ENCODE data around the gene RDH13.

The RDH13 gene

GRCh38 chr19:55097864-55098715 lies 35.1 kb upstream of the RDH13 start:
- TF ChIP-seq GABPA (IDR thresholded peaks at IDR 0.05; ENCODE audit: low read depth), result no peak
- TF ChIP-seq SPI1 (IDR thresholded peaks at IDR 0.05; ENCODE audit: borderline replicate concordance, low read depth), result peak; percentile 79; the same call in 1 of the 2 replicates
- peak; percentile 63 for TF ChIP-seq POLR2AphosphoS5 (IDR thresholded peaks at IDR 0.05; ENCODE audit: low read depth)
- DNase-seq (ENCODE audit: low read depth in 1 of 2, low spot score in 1 of 2), result peak; percentile 41 to 91
- H3K4me3 ChIP-seq (replicated peaks; ENCODE audit: insufficient read depth, low read length), result no peak overlapping the region
- H3K27me3 ChIP-seq (ENCODE audit: insufficient read depth, poor library complexity, severe bottlenecking), result no peaks in the 10 kb centered on the region
- peak overlapping the region; percentile 34 for H3K27ac ChIP-seq (replicated peaks)

- DNase-seq (ENCODE audit: low read depth in 1 of 2, low spot score in 1 of 2), result no peak
- H3K27ac ChIP-seq (replicated peaks), result no peak overlapping the region
- H3K4me3 ChIP-seq (replicated peaks; ENCODE audit: insufficient read depth, low read length), result no peak overlapping the region
- TF ChIP-seq CTCF (IDR thresholded peaks at IDR 0.05; ENCODE audit: insufficient read depth, low read length) (no peak), SPI1 (IDR thresholded peaks at IDR 0.05; ENCODE audit: borderline replicate concordance, low read depth) (no peak), REST (IDR thresholded peaks at IDR 0.05; ENCODE audit: insufficient replicate concordance, low read depth) (no peak), POLR2AphosphoS5 (IDR thresholded peaks at IDR 0.05; ENCODE audit: low read depth) (no peak), GABPA (IDR thresholded peaks at IDR 0.05; ENCODE audit: low read depth) (no peak)
- H3K27me3 ChIP-seq (ENCODE audit: insufficient read depth, poor library complexity, severe bottlenecking), result no peaks in the 10 kb centered on the region
Measured at GRCh38 chr19:55096061-55096701, 33.2 kb upstream of the RDH13 start.

- no peak for DNase-seq (ENCODE audit: low read depth in 1 of 2, low spot score in 1 of 2)
- TF ChIP-seq CTCF (IDR thresholded peaks at IDR 0.05; ENCODE audit: insufficient read depth, low read length), result no peak
- TF ChIP-seq REST (IDR thresholded peaks at IDR 0.05; ENCODE audit: insufficient replicate concordance, low read depth), result no peak
- Histone ChIP-seq H3K4me3 (replicated peaks; ENCODE audit: insufficient read depth, low read length) (no peak overlapping the region), H3K27ac (replicated peaks) (no peak overlapping the region), H3K27me3 (ENCODE audit: insufficient read depth, poor library complexity, severe bottlenecking) (no peaks in the 10 kb centered on the region)
Measured at GRCh38 chr19:55095260-55096060, 32.5 kb upstream of the RDH13 start.

Measured in HL-60 (cell line).